A549 treated with dexamethasone at 1 μM for 4 hours (cell line): ENCODE measurements around the gene DPRX. TPM values are rescaled to one million over a fixed set of nuclear protein-coding genes. Genes with fewer than 3 reads are reported as not detected.

Source experiments
- total RNA-seq: library from RNA; stranded (reverse); fragments of 200-300 nt; extraction: Qiagen RNA extraction; gene quantifications from 5 replicates; pipeline ENCODE4 v1.2.3, GENCODE V29; 2022

Gene DPRX
- total RNA-seq: not detected in 5 replicates

GRCh38 chr19:53631949-53632407, at the start of gene DPRX:
TSS of gene DPRX (plus strand) at chr19:53631999. CDS start at chr19:53632107, 108 bp downstream.

Other genes starting within 250 kb of the DPRX start
- 3.7 to 5.1 TPM (median 4.7 TPM) in 5 replicates for gene ZNF765, start 236.8 kb upstream of the DPRX start, total RNA-seq
- gene ZNF761, start 200.0 kb upstream of the DPRX start, total RNA-seq: 6.9 to 8.6 TPM (median 7.6 TPM) in 5 replicates
- 0.15 to 0.45 TPM (median 0.22 TPM) in 5 replicates for gene ZNF813, start 164.3 kb upstream of the DPRX start, total RNA-seq
- 9.9 to 12.6 TPM (median 11.6 TPM) in 5 replicates for gene ZNF331, start 93.9 kb upstream of the DPRX start, total RNA-seq
- gene NLRP12, start 192.3 kb downstream of the DPRX start, total RNA-seq: 0.02 TPM in 1 of 5 replicates, not detected in the others
- 180 to 380 TPM (median 349 TPM) in 5 replicates for gene MYADM, start 235.9 kb downstream of the DPRX start, total RNA-seq